ENCODE results near the gene ARHGEF39. TPM values are rescaled to one million over a fixed set of nuclear protein-coding genes. Genes with fewer than 3 reads are reported as not detected.

The ARHGEF39 gene
- total RNA-seq, 4 donors from 2014 or later, result 0.27 to 0.45 (median 0.42) TPM; not detected in 1

- H3K4me1 ChIP-seq, result peaks cover 9 to 12% of the 10 kb centered on the region in 2 donors
- no peak overlapping the region for H3K4me3 ChIP-seq (replicated peaks in 1 of 3)
- intact Hi-C loops (cut with DNase I), result loop anchor here (5.0 kb wide), 1 partner anchor 38 kb away; no protein-coding TSS in a partner anchor
- no peak overlapping the region for H3K27ac ChIP-seq
- TF ChIP-seq POLR2A (IDR thresholded peaks at IDR 0.05) (no peak), CTCF (IDR thresholded peaks at IDR 0.05) (no peak)
- H3K36me3 ChIP-seq, result peaks cover 17 to 19% of the 10 kb centered on the region in 2 donors
- no peak for DNase-seq
- 90 to 91% methylated on average over 13 of the region's 13 CpGs for WGBS, 2 donors
- H3K9me3 ChIP-seq, result no peaks in the 10 kb centered on the region
- no peaks in the 10 kb centered on the region for H3K27me3 ChIP-seq
Measured at GRCh38 chr9:35609820-35610163, 55.2 kb downstream of the ARHGEF39 start.

Small RNA genes within 50 kb of the gene (microRNA-seq; reads per million reads assigned to microRNA genes)
- gene MIR6852, result not detected

Small RNA genes within 50 kb of the gene (small RNA-seq; reads per million reads assigned to genes)
- gene RMRP (not detected), gene RN7SL22P (not detected)

Other genes starting within 250 kb of the ARHGEF39 start
- 10 to 100 TPM; 15.2 to 28.2 (median 26.4) TPM for gene RUSC2, start 175.1 kb downstream of the ARHGEF39 start, total RNA-seq
- 10 to 100 TPM; 23.2 to 44.3 (median 37.6) TPM for gene TESK1, start 59.9 kb downstream of the ARHGEF39 start, total RNA-seq
- gene CD72, start 46.8 kb downstream of the ARHGEF39 start, total RNA-seq, result 1 to 10 TPM; 1.8 to 5.8 (median 3.1) TPM
- gene SIT1, start 14.3 kb downstream of the ARHGEF39 start, total RNA-seq, result 1 to 10 TPM in 2 of 4 donors, under 1 TPM in 2; 0.63 to 3.8 (median 0.95) TPM
- gene RMRP, start 7.2 kb downstream of the ARHGEF39 start, total RNA-seq, result over 10,000 TPM in 1 of 4 donors, 1,000 to 10,000 TPM in 3; 3,539 to 11,174 (median 6,303) TPM
- gene CCDC107, start 6.9 kb downstream of the ARHGEF39 start, total RNA-seq, result 10 to 100 TPM; 21.0 to 40.9 (median 27.9) TPM
- not detected for gene CA9, start 8.7 kb upstream of the ARHGEF39 start, total RNA-seq
- 10 to 100 TPM; 45.4 to 79.6 (median 72.2) TPM for gene TPM2, start 24.7 kb upstream of the ARHGEF39 start, total RNA-seq
- gene TLN1, start 67.0 kb upstream of the ARHGEF39 start, total RNA-seq, result 100 to 1,000 TPM; 142 to 245 (median 184) TPM
- 10 to 100 TPM; 44.9 to 73.0 (median 51.3) TPM for gene CREB3, start 67.5 kb upstream of the ARHGEF39 start, total RNA-seq
- gene GBA2, start 84.0 kb upstream of the ARHGEF39 start, total RNA-seq, result 100 to 1,000 TPM in 2 of 4 donors, 10 to 100 TPM in 2; 71.4 to 111 (median 101) TPM
- 10 to 100 TPM; 25.4 to 34.0 (median 30.2) TPM for gene RGP1, start 84.1 kb upstream of the ARHGEF39 start, total RNA-seq
- under 1 TPM in 1 of 4 donors, not detected in 3; 0.67 TPM for gene MSMP, start 89.1 kb upstream of the ARHGEF39 start, total RNA-seq
- 1 to 10 TPM; 5.1 to 9.3 (median 8.1) TPM for gene NPR2, start 126.4 kb upstream of the ARHGEF39 start, total RNA-seq
- gene SPAG8, start 147.1 kb upstream of the ARHGEF39 start, total RNA-seq, result 1 to 10 TPM; 4.7 to 7.1 (median 5.7) TPM
- gene HINT2, start 149.8 kb upstream of the ARHGEF39 start, total RNA-seq, result 10 to 100 TPM; 11.4 to 58.2 (median 50.6) TPM
- not detected for gene FAM221B, start 163.5 kb upstream of the ARHGEF39 start, total RNA-seq
- gene TMEM8B, start 164.0 kb upstream of the ARHGEF39 start, total RNA-seq, result 10 to 100 TPM in 3 of 4 donors, 1 to 10 TPM in 1; 8.5 to 17.4 (median 15.8) TPM
- not detected for gene OR13J1, start 205.2 kb upstream of the ARHGEF39 start, total RNA-seq
- 10 to 100 TPM in 1 of 4 donors, 1 to 10 TPM in 2, under 1 TPM in 1; 0.81 to 11.8 (median 3.3) TPM for gene HRCT1, start 241.0 kb upstream of the ARHGEF39 start, total RNA-seq
- 1 to 10 TPM; 2.1 to 8.1 (median 3.6) TPM for gene SPAAR, start 244.3 kb upstream of the ARHGEF39 start, total RNA-seq

Data from thyroid gland (tissue), 4 donors.